ENCODE data around the gene NOD1.
A peak's percentile ranks its signal among the peaks of the same experiment; 100 is the strongest.
"Not testable (repeated sequence)": the region's sequence is repeated elsewhere in the genome, so short reads cannot be mapped to it uniquely, and the experiment has no call there.

NOD1 gene, protein sequence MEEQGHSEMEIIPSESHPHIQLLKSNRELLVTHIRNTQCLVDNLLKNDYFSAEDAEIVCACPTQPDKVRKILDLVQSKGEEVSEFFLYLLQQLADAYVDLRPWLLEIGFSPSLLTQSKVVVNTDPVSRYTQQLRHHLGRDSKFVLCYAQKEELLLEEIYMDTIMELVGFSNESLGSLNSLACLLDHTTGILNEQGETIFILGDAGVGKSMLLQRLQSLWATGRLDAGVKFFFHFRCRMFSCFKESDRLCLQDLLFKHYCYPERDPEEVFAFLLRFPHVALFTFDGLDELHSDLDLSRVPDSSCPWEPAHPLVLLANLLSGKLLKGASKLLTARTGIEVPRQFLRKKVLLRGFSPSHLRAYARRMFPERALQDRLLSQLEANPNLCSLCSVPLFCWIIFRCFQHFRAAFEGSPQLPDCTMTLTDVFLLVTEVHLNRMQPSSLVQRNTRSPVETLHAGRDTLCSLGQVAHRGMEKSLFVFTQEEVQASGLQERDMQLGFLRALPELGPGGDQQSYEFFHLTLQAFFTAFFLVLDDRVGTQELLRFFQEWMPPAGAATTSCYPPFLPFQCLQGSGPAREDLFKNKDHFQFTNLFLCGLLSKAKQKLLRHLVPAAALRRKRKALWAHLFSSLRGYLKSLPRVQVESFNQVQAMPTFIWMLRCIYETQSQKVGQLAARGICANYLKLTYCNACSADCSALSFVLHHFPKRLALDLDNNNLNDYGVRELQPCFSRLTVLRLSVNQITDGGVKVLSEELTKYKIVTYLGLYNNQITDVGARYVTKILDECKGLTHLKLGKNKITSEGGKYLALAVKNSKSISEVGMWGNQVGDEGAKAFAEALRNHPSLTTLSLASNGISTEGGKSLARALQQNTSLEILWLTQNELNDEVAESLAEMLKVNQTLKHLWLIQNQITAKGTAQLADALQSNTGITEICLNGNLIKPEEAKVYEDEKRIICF

DNA sequence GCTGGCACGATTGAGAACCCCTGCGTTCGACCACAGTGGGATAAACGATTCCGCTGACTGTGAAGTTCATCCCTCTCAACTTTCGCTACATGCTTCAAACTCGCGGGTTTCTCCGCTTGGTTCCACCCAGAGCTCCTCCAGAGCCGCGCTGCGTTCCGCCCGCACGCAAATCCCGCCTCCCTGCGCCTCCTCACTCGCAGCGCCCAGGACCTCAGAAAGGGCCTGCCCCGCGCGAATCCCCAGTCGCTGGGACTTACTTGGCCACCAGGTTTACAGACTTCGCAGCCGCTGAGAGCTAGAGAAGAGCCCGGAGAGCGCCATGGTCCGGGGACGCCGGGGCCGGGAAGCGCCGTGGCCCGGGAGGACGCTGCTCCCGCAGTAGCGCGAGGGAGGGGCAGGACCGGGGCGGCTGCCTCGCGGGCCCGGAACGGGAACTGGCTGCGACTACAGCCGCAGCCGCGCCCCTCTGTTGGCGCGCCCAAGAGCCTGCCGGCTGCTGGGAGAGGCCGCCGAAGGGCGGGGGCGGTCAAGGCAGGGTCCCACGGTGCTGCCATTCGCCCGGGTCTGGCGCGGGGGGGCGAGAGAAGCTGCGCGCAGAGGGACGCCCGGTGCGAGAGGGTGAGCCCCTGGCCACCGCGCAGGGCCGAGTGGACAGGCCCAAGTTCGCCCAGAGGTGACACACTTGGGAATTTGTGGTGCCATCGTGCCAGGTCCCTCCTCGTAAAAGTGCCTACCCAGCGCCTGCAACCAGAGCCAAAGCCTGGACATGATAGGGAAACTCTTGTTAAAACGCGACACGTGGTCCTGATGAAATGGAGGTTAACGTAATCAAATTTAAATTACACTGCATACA is at the start of gene NOD1:
TSS of gene NOD1 (minus strand) at position 436 of the 853 bp plus-strand sequence. CDS start 21,863 bp downstream, outside the sequence.
- DNase-seq (ENCODE audit: low read depth): peak; percentile 44

- not testable (repeated sequence) for DNase-seq (ENCODE audit: low read depth)
Measured at GRCh38 chr7:30527297-30527696, 48.7 kb upstream of the NOD1 start.

DNA sequence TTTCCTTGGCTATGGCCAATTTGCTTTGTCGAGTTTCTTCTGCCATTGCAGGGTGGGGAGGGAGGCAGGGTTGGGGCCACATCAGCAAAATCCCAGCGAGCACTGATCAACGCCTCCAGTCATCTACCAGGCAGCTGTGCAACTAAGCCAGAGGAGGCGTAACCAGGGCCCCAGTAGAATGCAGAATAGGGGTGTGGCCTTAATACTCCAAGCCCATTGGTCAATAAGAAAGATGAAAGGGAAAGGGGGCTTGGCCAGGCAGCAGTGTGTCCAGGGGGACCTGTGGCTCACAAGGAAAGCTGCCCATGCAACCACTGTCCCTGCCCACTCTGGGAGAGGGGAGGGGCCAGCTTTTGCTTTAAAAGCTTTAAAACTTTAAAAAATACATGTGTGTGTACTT is 47.6 kb upstream of the NOD1 start:
- DNase-seq (ENCODE audit: low read depth): no peak

GRCh38 chr7:30525429-30525828 is 46.8 kb upstream of the NOD1 start:
- no peak for DNase-seq (ENCODE audit: low read depth)

DNA sequence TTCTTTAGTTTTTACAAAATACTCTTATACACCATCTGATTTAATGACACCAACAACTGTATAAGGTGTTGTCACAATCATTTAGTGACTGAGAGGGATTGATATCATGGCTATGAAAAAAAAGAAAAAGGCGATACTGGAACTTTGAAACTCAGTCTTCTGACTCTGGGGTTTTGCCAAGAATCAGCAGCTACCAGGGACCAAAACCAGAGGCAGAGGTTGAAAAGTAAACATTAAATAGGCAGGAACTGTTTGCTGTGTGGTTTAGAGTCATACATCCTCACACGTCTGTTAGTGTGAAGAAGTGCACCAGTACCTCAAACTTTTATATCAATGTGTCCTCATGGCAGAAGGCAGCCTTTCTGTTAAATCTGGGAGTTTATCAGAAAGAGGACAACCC is 46.0 kb upstream of the NOD1 start:
- no peak for DNase-seq (ENCODE audit: low read depth)

DNA sequence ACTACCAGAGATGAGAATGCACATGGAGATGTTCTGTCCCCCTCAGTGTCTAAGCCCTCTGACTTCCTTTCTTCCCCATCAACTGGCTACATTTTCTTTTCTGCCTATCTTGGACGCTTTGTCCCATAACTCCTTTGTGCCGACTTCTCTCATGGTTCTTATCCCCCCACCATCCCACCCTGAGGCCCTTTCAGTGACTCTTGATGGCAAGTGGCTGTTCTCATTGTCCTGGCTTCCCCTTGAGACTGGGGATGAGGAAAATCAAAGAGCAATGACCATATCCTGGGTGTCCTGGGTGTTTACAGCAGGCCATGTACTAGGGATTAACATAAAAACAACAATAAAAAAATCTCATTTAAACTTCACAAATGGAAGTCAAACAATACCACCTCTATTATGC is 44.9 kb upstream of the NOD1 start:
- DNase-seq (ENCODE audit: low read depth): no peak

DNA sequence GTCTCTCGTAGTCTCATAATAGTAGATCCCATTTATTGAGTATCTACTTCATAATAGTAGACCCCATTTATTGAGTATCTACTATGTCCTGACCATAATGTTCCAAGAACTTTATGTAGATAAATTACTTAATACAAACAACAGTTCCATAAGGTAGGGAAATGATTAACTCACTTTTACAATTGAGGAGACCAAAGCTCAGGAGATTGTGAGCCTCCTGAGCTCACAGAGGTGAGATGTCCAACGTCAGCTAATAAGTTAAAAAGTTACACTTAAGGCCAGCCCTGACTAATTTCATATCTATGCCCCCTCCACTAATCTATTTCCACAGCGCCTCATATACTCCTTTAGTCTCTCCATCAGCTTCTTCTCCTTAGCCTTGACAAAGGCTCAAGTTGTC is 43.6 kb upstream of the NOD1 start:
- no peak for DNase-seq (ENCODE audit: low read depth)

DNA sequence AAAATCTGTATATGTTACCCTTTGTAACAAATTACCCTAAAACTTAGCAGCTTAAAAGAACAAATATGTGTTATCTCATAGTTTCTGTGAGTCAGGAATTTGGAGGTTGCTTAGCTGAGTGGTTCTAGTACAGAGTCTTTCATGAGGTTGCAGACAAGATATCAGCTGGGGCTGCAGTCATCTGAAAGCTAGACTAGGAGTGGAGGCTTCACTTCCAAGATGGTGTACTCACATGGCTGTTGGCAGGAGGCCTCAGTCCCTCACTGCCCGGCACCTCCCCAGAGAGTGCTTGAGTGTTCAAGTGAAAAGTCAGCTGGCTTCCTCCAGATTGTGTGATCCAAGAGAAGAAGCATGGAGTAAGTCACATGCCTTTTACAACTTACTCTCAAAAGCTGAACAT is 42.9 kb upstream of the NOD1 start:
- no peak for DNase-seq (ENCODE audit: low read depth)

GRCh38 chr7:30519122-30519521 is 40.5 kb upstream of the NOD1 start:
- DNase-seq (ENCODE audit: low read depth): no peak

- DNase-seq (ENCODE audit: low read depth): no peak
Measured at GRCh38 chr7:30515761-30516160, 37.2 kb upstream of the NOD1 start.

DNA sequence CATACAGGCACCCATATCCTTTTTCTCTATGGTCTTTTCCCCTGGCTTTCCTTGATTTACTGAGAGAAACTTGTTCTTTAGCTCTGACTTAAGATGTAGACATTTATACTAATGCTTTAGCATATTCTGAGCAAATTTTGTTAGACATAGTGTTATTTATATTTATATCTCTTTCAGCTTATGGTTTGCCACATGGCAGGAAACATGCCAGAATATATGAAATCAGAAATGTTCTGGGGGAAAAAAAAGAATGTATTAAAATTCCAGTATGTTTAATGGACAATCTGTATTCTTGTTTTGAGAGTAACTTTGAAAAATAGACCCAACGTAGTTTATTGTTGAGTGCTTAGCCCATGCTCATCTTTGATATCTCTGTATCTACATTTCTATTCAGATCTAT is 36.2 kb upstream of the NOD1 start:
- DNase-seq (ENCODE audit: low read depth): no peak

- no peak for DNase-seq (ENCODE audit: low read depth)
Measured at GRCh38 chr7:30514177-30514576, 35.6 kb upstream of the NOD1 start.

DNA sequence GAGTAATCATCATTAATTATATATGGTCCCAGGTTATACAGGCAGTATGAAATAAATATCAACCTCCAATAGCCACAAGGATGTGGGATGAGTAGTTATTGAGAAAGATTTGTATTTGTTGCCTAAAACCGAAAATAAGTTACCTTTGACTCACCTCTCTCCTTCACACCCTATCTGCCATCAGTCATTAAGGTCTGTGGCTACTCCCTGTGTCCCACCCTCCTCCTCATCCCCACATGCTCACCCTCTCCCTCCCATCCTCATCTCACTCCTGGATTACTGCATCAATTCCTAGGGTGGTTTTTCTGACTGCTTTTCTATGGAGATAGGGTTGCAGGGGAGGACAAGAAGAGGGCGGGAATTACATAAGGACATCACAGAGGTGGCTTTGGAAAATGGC is 35.2 kb upstream of the NOD1 start:
- no peak for DNase-seq (ENCODE audit: low read depth)

- DNase-seq (ENCODE audit: low read depth): no peak
Measured at GRCh38 chr7:30511973-30512662, 33.5 kb upstream of the NOD1 start.

DNA sequence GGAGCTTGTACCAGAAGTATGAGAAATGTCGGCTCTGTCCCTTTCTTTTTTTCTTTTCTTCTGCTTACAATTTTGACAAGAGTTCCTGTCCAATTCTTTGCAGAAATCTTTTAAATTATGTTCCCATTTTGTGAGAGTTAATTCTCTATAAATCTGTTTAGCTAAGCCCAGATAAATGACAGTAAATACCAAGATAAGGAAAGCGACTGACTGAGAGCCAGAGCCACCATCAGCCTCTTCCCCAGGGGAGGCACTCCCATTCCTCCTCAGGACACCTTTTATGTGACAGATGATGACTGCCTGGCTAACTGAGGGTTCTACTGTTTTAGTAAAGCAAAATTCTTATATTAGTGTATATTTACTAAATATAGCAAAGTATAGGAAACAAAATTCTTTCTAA is 32.9 kb upstream of the NOD1 start:
- no peak for DNase-seq (ENCODE audit: low read depth)

- peak; percentile 17 for DNase-seq (ENCODE audit: low read depth)
Measured at GRCh38 chr7:30510124-30511075, 31.8 kb upstream of the NOD1 start.

GRCh38 chr7:30509171-30509857 is 30.7 kb upstream of the NOD1 start:
- DNase-seq (ENCODE audit: low read depth): not testable (repeated sequence)

DNA sequence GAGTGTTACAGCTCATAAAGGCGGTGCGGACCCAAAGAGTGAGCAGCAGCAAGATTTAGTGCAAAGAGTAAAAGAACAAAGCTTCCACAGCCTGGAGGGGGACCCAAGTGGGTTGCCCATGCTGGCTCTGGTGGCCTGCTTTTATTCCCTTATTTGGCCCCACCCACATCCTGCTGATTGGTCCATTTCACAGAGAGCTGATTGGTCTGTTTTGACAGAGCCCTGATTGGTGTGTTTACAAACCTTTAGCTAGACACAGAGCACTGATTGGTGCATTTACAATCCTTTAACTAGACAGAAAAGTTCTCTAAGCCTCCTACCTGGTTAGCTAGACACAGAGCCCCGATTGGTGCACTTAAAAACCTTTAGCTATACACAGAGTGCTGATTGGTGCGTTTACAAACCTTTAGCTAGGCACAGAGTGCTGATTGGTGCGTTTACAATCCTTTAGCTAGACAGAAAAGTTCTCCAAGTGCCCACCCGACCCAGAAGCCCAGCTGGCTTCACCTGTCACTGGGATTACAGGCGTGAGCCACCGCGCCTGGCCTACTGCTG is 28.8 kb upstream of the NOD1 start:
- DNase-seq (ENCODE audit: low read depth): not testable (repeated sequence)

DNA sequence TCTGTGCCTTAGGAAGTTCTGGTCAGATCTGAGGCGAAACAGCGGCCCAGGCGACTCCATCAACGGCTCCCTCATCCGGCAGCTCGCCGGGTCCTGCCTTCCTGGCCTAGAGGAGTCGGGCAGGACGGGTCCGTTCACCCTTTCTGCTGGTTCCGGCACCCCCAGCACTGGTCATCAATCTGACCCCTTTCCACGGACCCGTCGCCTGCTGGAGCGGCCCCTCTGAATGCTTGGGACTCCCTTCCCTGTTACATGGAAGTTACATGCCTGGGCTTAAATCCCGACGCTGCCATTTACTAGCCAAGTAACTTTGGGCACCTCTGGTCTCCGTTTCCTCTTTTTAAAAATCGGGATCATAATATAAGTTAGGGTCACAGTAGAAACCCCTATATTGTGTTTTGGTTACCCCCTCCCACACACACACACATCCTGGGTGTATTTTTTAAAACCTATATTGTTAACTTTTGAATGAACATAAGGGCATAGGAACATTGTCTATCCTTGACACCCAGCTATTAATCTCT is 26.7 kb upstream of the NOD1 start:
- no peak for DNase-seq (ENCODE audit: low read depth)
